HEK293 (cell line): ENCODE measurements around the gene CACNA1C.

ENCODE experiments used
- CTCF ChIA-PET: fragments of 350-600 bp; formaldehyde crosslinking; extraction: SDS; loops from one replicate; lab custom pipeline; 2021; ENCODE audit warnings: antibody characterized with exemption; lab: Yijun Ruan, JAX
- POLR2A ChIA-PET: fragments of 300-600 bp; formaldehyde crosslinking; extraction: SDS; loops from one replicate; lab custom pipeline; 2020; ENCODE audit warnings: antibody characterized with exemption, inconsistent platforms; lab: Yijun Ruan, JAX
- H3K27ac ChIP-seq: fragments of 200-500 bp; sonication (Bioruptor generic); 2 replicates; pipeline ENCODE4 v1.5.1; 2014; ENCODE audit warnings: low read depth, low read length, control low read depth, inconsistent platforms; ENCODE audit errors: extremely low read depth
- H3K36me3 ChIP-seq, 2 experiments: fragments of 200-500 bp in 1 of 2; sonication (Bioruptor generic) in 1 of 2; 1 replicate in 1 of 2; 2 replicates in 1 of 2; pipeline ENCODE4 v1.5.1; 2014 to 2017; ENCODE audit warnings: inconsistent platforms in 2 of 2, low read length in 2 of 2; ENCODE audit not compliant: control insufficient read depth in 2 of 2, insufficient read depth in 1 of 2
- H3K4me1 ChIP-seq: fragments of 200-500 bp; sonication (Bioruptor generic); 2 replicates; pipeline ENCODE4 v1.5.1; 2014; ENCODE audit warnings: mild to moderate bottlenecking, low read length, inconsistent platforms; ENCODE audit not compliant: control insufficient read depth, insufficient read depth
- H3K4me3 ChIP-seq: 2 replicates; pipeline ENCODE4 v1.5.1; 2011; ENCODE audit warnings: low read depth, mild to moderate bottlenecking, control low read depth, low read length, moderate library complexity
- H3K9me3 ChIP-seq: fragments of 200-500 bp; sonication (Bioruptor generic); 2 replicates; pipeline ENCODE4 v1.5.1; 2014; ENCODE audit warnings: low read depth, low read length, inconsistent platforms; ENCODE audit not compliant: control insufficient read depth, insufficient read depth
- AEBP2 ChIP-seq: fragments of 450-650 bp; formaldehyde crosslinking; IDR thresholded peaks from 2 replicates; pipeline ENCODE4 v1.5.1; 2016; ENCODE audit warnings: missing biosample characterization, missing genetic modification characterization, borderline replicate concordance
- BCL11B ChIP-seq: fragments of 450-650 bp; formaldehyde crosslinking; IDR thresholded peaks from 2 replicates; pipeline ENCODE4 v1.5.1; 2016; ENCODE audit warnings: low read depth, missing biosample characterization, missing genetic modification characterization
- IKZF3 ChIP-seq: fragments of 450-650 bp; IDR thresholded peaks from 2 replicates; pipeline ENCODE4 v1.5.0; 2018; ENCODE audit warnings: missing biosample characterization, mild to moderate bottlenecking, missing genetic modification characterization, moderate library complexity
- KLF8 ChIP-seq: fragments of 450-650 bp; formaldehyde crosslinking; IDR thresholded peaks from 2 replicates; pipeline ENCODE4 v1.5.1; 2016; ENCODE audit warnings: missing biosample characterization, missing genetic modification characterization
- OSR2 ChIP-seq: fragments of 450-650 bp; formaldehyde crosslinking; IDR thresholded peaks from 2 replicates; pipeline ENCODE4 v1.5.1; 2016; ENCODE audit warnings: missing biosample characterization, missing genetic modification characterization
- SP2 ChIP-seq: fragments of 450-650 bp; formaldehyde crosslinking; IDR thresholded peaks from 2 replicates; pipeline ENCODE4 v1.5.1; 2016; ENCODE audit warnings: missing biosample characterization, missing genetic modification characterization
- WT1 ChIP-seq: fragments of 450-650 bp; formaldehyde crosslinking; IDR thresholded peaks from 2 replicates; pipeline ENCODE4 v1.5.1; 2016; ENCODE audit warnings: missing biosample characterization, missing genetic modification characterization
- ZBTB20 ChIP-seq: fragments of 450-650 bp; formaldehyde crosslinking; IDR thresholded peaks from 2 replicates; pipeline ENCODE4 v1.5.1; 2016; ENCODE audit warnings: missing biosample characterization, missing genetic modification characterization
- ZFHX2 ChIP-seq: fragments of 450-650 bp; formaldehyde crosslinking; conservative IDR thresholded peaks from 2 replicates; pipeline ENCODE4 v1.5.1; 2016; ENCODE audit warnings: missing biosample characterization, missing genetic modification characterization
- ZNF148 ChIP-seq: fragments of 450-650 bp; formaldehyde crosslinking; IDR thresholded peaks from 2 replicates; pipeline ENCODE4 v1.5.0; 2017; ENCODE audit warnings: missing biosample characterization, missing genetic modification characterization, borderline replicate concordance
- ZNF510 ChIP-seq: fragments of 450-650 bp; formaldehyde crosslinking; IDR thresholded peaks from 2 replicates; pipeline ENCODE4 v1.5.1; 2018; ENCODE audit warnings: mild to moderate bottlenecking, missing genetic modification characterization, missing biosample characterization; ENCODE audit not compliant: insufficient replicate concordance
- ZNF530 ChIP-seq: fragments of 450-650 bp; formaldehyde crosslinking; IDR thresholded peaks from 2 replicates; pipeline ENCODE4 v1.5.1; 2016; ENCODE audit warnings: low read depth, missing biosample characterization, missing genetic modification characterization
- ZNF596 ChIP-seq: fragments of 450-650 bp; IDR thresholded peaks from 2 replicates; pipeline ENCODE4 v1.5.0; 2018; ENCODE audit warnings: missing biosample characterization, mild to moderate bottlenecking, missing genetic modification characterization, moderate library complexity
- ZNF624 ChIP-seq: fragments of 450-650 bp; formaldehyde crosslinking; IDR thresholded peaks from 2 replicates; pipeline ENCODE4 v1.5.1; 2017; ENCODE audit warnings: missing biosample characterization, missing genetic modification characterization
- ZNF658 ChIP-seq: fragments of 450-650 bp; formaldehyde crosslinking; IDR thresholded peaks from 2 replicates; pipeline ENCODE4; 2016; ENCODE audit warnings: missing biosample characterization, missing genetic modification characterization
- ZNF701 ChIP-seq: fragments of 450-650 bp; formaldehyde crosslinking; IDR thresholded peaks from 2 replicates; pipeline ENCODE4 v1.5.1; 2016; ENCODE audit warnings: missing biosample characterization, missing genetic modification characterization
- ZNF747 ChIP-seq: fragments of 450-650 bp; formaldehyde crosslinking; IDR thresholded peaks from 2 replicates; pipeline ENCODE4 v1.5.1; 2016; ENCODE audit warnings: missing biosample characterization, missing genetic modification characterization
- ZNF837 ChIP-seq: fragments of 450-650 bp; formaldehyde crosslinking; IDR thresholded peaks from 2 replicates; pipeline ENCODE4 v1.5.1; 2016; ENCODE audit warnings: missing biosample characterization, missing genetic modification characterization
- ZXDB ChIP-seq: fragments of 450-650 bp; formaldehyde crosslinking; IDR thresholded peaks from 2 replicates; pipeline ENCODE4 v1.5.1; 2016; ENCODE audit warnings: missing biosample characterization, missing genetic modification characterization
- TF ChIP-seq, protein P1 (sequence below): fragments of 450-650 bp; formaldehyde crosslinking; IDR thresholded peaks from 2 replicates; pipeline ENCODE4 v1.5.1; 2016; ENCODE audit warnings: missing biosample characterization, missing genetic modification characterization
- TF ChIP-seq, protein P2 (sequence below): fragments of 450-650 bp; formaldehyde crosslinking; IDR thresholded peaks from 2 replicates; pipeline ENCODE4; 2016; ENCODE audit warnings: missing biosample characterization, missing genetic modification characterization

CACNA1C gene

DNA sequence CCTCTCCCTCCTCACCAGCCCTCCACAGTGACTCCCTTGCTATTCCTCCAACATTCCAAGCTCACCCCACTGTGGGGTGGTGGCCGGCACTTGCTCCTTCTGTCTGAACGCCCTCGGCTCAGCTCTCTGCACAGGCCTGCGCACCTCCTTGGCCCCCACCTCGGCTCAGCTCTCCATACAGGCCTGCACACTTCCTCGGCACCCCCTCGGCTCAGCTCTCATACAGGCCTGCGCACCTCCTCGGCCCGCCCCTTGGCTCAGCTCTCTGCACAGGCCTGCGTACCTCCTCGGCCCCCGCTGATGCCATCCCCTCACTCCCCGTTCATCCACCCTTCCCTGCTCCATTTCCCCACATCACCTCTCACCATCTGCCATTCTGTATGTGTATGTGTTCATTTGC is 409.3 kb downstream of the CACNA1C start:
- no peak overlapping the region for H3K4me3 ChIP-seq
- no peak for TF ChIP-seq BCL11B (tag by site-specific recombination)
- TF ChIP-seq, protein P1, sequence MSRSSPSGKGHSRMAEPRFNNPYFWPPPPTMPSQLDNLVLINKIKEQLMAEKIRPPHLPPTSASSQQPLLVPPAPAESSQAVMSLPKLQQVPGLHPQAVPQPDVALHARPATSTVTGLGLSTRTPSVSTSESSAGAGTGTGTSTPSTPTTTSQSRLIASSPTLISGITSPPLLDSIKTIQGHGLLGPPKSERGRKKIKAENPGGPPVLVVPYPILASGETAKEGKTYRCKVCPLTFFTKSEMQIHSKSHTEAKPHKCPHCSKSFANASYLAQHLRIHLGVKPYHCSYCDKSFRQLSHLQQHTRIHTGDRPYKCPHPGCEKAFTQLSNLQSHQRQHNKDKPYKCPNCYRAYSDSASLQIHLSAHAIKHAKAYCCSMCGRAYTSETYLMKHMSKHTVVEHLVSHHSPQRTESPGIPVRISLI (tag by site-specific recombination): no peak
- no peak for TF ChIP-seq ZNF701
- TF ChIP-seq OSR2 (tag by site-specific recombination): no peak
- no peak for TF ChIP-seq ZNF148
- no peak for TF ChIP-seq IKZF3 (tag by site-specific recombination)
- TF ChIP-seq ZFHX2: no peak
- ChIA-PET CTCF (interaction anchor here (0.7 to 0.8 kb wide), 2 partner anchors 103 to 403 kb away, joined by 3 to 4 read pairs; no protein-coding TSS in a partner anchor), POLR2A (no interaction called here)
- no peaks in the 10 kb centered on the region for H3K4me1 ChIP-seq
- no peak overlapping the region for H3K27ac ChIP-seq
- no peaks in the 10 kb centered on the region for H3K9me3 ChIP-seq
- no peaks in the 10 kb centered on the region for H3K36me3 ChIP-seq

GRCh38 chr12:2463719-2464118 is 410.9 kb downstream of the CACNA1C start:
- H3K4me1 ChIP-seq: no peaks in the 10 kb centered on the region
- H3K27ac ChIP-seq: no peak overlapping the region
- no peaks in the 10 kb centered on the region for H3K9me3 ChIP-seq
- no peaks in the 10 kb centered on the region for H3K36me3 ChIP-seq
- POLR2A ChIA-PET: no interaction called here
- H3K4me3 ChIP-seq: no peak overlapping the region
- TF ChIP-seq, protein P2, sequence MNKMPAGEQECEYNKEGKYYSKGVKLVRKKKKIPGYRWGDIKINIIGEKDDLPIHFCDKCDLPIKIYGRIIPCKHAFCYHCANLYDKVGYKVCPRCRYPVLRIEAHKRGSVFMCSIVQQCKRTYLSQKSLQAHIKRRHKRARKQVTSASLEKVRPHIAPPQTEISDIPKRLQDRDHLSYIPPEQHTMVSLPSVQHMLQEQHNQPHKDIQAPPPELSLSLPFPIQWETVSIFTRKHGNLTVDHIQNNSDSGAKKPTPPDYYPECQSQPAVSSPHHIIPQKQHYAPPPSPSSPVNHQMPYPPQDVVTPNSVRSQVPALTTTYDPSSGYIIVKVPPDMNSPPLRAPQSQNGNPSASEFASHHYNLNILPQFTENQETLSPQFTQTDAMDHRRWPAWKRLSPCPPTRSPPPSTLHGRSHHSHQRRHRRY (tag by site-specific recombination): no peak
- TF ChIP-seq ZNF530: no peak
- TF ChIP-seq ZNF510: no peak
- no peak for TF ChIP-seq ZNF596 (tag by site-specific recombination)
- no peak for TF ChIP-seq KLF8 (tag by site-specific recombination)
- TF ChIP-seq ZNF624 (tag by site-specific recombination): no peak
- TF ChIP-seq ZXDB (tag by site-specific recombination): no peak
- no peak for TF ChIP-seq AEBP2 (tag by site-specific recombination)
- no peak for TF ChIP-seq ZBTB20 (tag by site-specific recombination)
- TF ChIP-seq ZNF747 (tag by site-specific recombination): no peak
- TF ChIP-seq IKZF3 (tag by site-specific recombination): no peak
- TF ChIP-seq SP2 (tag by site-specific recombination): no peak
- TF ChIP-seq ZNF837 (tag by site-specific recombination): no peak
- TF ChIP-seq WT1 (tag by site-specific recombination): no peak
- TF ChIP-seq ZNF658 (tag by site-specific recombination): no peak
- CTCF ChIA-PET: no interaction called here
